ENCODE data around the gene LAP3.

GRCh38 chr4:17545374-17546140 lies 31.4 kb upstream of the LAP3 start:
- no peak for TF ChIP-seq CTCF (IDR thresholded peaks at IDR 0.05; ENCODE audit: low read depth, low read length)
- no peak for TF ChIP-seq POLR2A (IDR thresholded peaks at IDR 0.05; ENCODE audit: extremely low read depth, insufficient read length)
